GM21390 (cell line): ENCODE measurements around the gene PAQR7.
A peak's percentile ranks its signal among the peaks of the same experiment; 100 is the strongest.

ENCODE experiments used
- ATAC-seq: cut with Tn5 transposase; IDR thresholded peaks from one replicate; pipeline ENCODE4 v1.9.1; 2021; ENCODE audit not compliant: unreplicated experiment

PAQR7 gene

DNA sequence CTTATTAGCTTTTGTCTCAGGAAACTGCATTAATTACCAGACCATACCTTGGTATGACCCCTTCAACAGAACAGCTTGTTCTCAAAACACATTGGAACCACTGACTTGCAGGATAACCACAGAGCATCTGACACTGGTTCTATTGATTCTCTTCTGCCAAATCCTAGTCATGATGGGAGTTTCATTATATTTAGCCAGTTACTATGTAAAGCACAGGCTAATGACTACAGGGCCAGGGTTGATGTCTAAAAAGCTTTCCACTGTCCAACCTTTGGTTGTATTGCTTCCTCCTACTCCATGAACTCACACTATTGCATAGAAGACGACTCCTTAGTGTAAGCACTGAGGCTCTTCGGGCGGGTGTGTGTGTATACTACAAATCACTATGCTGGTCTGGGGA is 27.0 kb upstream of the PAQR7 start:
- ATAC-seq, result no peak

DNA sequence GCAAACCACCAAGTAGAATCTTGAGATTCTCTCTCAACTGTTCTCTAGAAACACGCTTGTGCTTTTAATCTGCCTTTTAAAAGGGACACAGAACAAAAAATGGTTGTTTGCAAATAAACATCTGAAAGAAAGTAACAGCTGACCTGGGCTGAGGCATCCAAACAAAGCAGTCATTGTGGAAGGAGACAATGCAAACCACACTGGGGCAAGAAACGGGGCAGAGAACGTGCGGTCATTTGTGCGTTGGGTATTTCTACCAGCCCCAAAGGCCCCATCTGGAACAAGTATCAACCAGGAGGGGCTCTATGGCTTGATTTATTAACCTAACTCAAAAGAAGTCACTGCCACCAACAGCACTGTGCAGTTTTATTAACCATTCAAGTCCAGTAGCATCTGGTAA is 24.7 kb upstream of the PAQR7 start:
- no peak for ATAC-seq

DNA sequence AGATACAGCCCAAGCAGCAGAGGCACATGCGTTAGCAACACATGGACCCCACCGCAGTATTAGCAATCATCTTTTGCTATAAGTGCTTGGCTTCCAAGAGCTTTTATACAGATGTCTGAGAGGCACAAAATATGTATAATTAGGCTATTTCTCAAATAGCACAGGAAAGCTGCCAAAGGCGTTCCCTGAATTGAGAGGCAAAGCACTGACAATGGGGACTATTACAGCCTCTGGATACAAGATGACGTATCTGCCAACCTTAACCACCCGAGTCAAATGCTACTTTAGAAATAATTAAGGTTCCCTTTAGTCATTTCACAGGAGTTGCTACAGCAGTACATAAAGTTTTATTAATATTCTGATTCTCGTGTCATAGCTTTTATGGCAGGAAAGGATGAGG is 24.3 kb upstream of the PAQR7 start:
- ATAC-seq, result no peak

DNA sequence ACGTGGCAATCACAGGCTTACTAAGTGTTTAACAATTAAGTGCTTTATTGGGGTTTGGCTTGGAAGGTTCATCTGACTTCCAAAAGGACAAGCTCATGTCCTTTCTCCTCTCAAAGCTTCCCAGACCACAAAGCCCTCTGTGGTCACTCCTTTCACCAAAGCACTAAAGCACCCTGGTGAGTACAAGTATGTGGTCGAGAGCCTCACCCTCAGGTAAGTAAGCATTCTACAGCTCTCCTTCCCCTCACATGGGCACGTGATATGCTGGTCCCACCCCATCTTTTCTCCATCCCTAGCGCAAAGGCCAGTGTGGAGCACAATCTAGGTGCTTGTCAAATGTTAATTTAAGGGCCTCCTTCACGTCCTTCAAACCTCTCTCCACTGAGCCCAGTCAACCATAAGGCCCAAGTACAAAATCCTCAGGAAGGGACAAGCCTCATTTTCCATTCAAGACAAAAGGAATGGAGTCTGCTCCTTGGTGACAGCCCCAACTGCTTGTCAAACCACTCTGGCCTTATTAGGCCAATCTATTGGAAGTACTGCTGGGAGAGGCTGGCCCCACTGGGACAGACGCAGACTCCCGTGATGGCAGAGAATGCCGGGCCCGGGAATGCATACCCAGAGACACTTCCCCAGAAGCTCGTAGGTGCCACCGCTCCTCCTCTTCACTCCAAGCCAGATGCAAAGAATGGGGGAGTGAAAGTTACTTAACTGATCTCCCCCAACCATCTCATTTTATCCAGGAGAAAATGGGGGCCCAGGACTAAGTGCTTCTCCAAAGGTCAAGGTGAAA is 22.9 kb upstream of the PAQR7 start:
- ATAC-seq, result no peak

DNA sequence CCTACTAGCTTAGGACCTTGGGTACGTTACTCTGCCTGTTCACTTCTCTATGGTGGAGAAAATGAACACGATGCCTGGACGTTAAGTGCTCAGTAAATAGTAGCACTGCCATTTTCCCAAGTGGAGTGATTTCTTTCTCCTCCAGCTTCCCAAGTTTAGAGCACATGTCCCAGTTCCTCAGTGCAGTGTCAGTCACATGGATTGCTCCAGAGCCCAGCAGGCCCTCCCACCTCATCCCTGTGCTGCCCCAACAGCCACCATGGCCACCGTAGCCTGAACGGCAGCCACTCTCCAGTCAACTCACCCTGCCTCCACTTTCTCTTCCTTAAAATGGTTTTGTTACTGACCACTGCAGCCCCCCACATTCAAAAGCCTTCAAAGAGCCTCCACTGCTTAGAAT is 22.2 kb upstream of the PAQR7 start:
- ATAC-seq, result no peak

DNA sequence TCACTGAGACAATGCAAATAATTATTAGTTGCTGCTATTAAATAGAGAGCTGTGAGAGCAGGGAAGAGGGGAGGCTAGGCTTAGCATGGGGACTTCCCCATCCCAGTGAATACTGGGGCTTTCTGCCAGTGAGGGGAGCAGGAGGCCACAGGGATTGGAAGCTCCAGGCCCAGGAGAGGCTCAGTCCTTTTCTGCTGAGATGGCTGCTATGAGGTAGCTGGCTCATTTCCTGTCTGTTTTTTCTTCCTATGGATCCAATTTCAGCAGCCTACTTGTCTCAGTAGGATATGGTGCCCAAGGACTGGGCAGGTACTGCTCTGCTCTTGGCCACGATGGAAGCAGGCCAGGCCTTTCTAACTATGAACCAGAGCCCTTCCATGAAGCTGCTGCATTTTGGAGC is 20.8 kb upstream of the PAQR7 start:
- no peak for ATAC-seq

DNA sequence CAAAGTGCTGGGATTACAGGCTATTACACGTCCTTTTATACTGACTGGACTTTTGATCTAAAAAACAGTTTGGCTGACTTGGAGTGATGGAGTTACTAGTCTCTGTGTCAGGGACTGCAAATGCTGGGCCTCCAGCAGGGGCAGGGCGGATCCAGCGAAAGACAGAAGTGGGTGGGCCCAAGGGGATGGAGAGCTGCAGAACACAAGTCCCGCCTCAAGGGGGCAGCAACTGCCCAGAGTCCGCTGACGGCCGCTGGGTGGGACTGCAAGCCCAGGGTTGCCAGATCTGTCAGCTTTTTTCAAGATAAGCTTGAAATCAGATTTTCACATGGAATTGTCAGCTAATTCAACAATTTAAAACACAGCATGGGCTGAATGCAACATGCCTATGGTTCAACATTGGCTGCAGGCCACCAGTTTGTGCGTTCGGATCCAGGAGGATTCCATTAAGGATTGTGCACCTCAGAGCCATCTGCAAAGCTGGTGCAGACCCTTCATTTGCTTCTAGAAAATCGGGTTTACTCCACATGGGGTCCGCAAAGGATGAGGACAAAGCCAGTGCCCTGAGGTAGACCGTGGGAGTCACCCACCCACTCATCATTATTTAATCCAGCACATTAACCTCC is 20.0 kb upstream of the PAQR7 start:
- ATAC-seq, result peak; percentile 71

DNA sequence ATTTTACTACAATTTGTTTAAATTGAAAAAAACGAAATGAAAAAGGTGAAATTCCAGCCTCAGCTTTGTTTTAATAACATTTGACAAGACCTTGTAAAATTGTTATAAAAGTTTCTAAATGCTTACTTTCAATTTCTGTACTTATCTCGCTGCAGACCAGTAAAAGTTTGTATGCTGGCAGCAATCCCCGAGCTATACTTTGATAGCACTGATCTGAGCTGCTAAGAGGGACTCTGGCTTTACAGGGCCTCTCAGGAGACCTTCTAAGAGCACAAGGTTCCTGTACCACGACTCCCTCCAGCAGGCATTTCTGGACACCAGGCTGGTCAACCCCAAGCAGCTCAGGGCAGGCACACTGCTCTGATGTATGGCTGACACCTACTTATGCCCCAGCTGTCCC is 17.6 kb upstream of the PAQR7 start:
- ATAC-seq, result no peak

DNA sequence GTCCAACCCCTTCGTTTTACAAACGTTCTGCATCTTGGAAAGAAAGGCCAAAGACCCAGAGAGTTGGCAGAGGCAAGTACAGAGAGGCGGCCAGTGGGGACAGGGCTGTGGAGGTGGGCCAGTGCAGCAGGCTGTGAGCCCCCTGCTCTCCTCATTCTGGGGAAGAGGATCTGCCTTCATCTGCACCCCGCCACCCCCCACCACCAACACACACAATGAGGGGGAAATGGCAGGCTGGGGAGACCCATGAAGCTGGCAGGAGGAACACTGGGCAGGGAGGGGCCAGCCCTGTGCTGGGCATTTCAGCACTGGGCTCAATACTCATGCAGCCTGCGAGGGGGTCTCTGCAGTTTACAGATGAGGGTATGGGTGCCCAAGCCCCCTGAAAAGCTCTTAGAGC is 16.1 kb upstream of the PAQR7 start:
- ATAC-seq, result no peak

DNA sequence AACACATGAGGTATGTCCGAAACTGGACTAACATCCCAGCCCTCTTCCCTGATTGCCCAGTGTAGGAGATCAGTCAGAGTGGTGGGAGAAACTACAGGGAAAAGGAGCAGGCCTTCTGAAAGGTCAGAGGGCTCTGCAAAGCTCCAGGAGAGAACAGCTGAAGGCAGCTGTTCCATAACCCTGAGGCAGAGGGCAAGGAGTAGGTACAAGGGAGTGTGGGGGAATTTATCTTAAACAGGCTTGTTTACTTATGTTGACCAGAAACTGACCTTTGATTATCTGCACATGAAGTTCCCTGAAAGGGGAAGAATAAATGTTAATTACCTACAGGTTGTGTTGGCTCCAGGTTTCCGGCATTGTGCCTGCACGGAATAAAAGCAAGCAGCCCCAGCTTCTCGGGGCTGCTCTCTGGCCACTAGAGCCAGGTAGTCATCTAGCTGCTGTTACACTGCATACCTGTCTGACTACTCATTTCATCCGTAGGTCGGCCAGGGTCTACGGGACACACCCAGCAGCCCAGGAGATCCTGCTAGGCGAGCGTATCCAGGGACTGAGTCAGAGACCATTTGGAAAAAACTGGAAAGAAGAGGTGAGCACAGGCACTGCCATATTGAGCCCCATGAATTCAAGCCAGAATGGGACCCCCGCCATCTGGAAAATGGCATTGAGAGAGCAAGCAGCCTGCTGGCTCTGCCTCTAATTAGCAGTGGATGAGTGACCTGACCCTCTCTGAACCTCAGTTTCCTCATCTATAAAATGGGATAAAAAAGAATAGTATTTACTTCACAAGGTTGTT is 14.9 kb upstream of the PAQR7 start:
- ATAC-seq, result no peak

DNA sequence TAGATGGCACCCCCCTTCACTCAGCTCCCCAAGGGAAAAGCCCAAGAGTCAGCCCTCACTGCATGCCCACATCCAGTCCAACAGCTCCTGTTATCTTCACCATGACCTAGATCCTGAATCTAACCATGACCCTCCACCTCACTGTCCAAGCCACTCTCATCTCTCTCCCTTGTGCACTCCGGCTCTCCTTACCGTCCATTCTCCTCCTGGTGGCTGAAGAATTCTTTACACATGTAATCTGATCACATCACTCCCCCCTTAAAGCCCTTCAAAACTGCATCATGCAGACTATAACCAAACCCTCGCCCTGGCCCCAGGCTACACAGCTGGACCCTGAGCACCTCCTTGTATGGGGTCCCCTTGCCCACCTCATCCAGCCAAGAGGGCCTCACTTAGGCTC is 14.0 kb upstream of the PAQR7 start:
- no peak for ATAC-seq

DNA sequence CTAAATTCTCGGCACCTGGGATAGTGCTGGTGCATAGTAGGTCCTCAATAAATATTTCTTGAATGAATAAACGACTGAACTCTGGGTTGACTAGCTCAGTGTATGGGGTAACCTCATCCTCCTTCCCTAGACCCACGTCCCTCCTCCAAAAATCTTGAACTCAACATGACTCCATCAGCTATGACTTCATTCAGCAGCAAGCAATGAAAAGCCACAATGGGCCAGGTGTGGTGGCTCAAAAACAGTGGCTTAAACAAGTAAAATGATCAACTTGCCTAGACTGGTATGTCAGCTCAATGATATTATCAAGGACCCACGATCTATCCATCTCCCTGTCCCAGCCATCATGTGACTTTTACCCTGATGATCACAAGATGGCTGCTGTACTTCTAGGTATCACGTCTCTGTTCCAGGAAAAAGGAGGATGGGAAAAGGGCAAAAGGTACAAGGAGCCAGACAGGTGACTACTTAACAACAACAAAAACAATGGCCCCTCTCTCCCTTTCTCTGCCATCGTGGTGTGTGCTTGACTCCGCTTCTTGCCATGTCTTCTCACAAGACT is 13.0 kb upstream of the PAQR7 start:
- no peak for ATAC-seq

DNA sequence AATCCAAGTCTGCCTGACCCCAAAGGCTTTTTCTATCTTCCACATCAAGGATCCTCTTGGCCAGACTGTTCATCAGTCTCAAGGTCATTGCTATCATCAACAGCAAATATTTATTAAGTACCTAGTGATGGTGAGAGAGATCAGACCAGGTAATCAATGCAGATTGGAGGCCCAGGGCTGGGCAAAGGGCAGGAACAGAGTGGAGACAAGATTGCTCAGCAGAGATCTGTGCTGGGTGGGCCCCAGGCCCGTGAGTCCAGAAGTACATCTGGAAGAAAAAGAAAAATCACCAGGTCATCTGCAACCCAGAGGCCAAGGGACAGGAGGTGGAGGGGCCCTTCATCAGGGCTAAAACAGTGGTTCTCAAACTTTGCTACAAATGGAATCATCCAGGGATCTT is 10.1 kb upstream of the PAQR7 start:
- ATAC-seq, result no peak

DNA sequence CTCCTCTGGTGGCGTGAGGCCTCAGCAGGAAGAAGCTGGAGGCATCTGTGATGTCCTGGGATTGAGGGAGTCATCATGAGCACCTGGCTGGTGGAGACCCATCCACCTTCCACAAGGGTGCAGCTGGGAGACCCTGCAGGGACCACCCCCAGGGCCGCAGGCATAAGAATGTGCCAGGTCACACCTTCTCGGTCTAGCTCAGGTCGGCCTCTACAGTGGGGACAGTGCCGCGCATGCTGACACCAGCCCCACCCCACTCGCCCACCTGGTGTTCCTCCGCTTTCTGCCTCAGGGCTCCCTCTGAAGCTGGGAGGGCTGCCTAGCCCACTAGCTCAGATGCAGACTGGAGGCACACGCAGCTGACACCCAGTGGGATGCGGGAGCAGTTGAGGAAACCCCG is 5.8 kb upstream of the PAQR7 start:
- no peak for ATAC-seq

DNA sequence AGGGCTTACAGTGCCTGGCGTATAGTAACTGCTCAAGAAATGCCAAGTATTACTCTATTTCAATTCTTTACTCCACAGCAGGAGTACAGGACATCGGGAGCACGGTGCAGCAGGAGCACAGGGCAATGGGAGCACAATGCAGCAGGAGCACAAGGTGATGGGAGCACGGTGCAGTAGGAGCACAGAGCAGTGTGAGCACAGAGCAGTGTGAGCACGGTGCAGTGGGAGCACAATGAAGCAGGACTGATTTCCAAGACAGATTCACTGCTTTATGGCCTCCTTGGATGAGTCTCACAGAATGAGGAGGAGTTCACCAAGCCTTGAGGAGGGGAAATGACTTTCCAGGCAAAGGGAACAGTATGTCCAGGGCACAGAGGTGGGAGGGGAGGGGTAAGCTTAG is 5.0 kb upstream of the PAQR7 start:
- no peak for ATAC-seq

DNA sequence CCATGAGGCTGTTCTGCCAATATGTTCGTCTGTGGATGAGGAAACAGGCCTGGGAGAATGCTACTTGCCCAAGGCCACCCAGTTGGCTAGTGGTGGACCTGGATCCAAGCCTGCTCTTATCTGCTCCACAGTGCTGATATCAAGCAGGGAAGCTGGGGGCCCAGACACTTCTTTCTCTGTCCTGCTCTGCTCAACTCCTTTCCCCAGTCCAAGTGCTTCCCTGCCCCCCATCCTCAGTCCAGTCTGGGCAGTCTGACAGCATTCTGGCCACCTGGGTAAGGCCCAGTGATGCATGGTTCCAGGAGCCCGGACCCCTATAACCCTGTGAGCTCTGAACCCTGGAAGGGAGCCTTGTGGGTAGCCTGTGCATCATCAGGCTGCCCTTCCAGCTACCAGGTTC is 4.2 kb upstream of the PAQR7 start:
- ATAC-seq, result no peak

DNA sequence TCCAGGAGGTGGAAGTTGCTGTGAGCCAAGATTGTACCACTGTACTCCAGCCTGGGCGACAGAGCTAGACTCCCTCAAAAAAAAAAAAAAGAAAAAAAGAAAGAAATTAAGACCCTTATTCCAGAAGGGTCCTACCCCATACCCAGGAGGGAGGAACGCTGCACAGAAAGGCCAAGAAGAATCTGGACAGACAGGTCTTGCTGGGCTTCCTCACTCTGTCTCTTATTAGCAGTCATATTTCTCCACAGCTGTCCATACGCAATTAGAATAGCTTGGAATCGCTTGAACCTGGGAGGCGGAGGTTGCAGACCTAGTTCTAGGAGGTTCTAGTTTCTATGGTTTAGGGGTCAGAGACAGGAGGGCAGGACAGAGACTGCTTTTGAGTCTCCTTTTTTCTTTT is 3.2 kb upstream of the PAQR7 start:
- no peak for ATAC-seq

DNA sequence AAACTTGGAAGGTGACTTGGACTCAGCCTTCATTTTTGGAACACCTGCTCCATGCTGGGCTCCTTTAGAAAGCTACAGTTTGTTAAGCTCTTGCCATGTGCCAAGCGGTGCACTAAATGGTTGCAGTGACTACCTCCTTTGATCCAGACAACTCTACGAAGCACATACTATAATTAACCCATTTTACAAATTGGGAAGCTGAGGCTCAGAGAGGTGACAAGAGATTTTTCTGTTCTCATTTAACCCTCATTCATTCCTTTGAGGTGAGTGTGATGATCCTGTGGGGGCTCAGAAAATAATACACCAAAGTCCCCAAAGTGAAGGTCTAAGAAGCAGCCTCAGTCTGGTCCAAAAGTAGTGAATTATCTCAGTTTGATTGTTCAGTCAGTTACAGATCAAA is 1.6 kb upstream of the PAQR7 start:
- ATAC-seq, result no peak

DNA sequence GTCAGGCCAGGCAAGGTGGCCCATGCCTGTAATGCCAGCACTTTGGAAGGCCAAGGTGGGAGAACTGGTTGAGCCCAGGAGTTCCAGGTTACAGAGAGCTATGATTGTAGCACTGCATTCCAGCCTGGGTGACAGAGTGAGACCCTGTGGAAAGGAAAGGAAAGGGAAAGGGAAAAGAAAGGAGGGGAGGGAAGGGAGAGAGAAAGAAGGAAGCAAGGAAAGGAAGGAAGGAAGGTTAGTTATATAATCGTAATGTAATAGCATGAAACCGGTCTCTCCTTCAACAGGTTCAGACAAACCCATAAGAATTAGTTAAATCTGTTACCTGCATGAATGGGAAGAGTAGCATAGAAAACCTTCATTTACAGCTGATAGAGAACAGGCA is 1.2 kb upstream of the PAQR7 start:
- ATAC-seq, result no peak

DNA sequence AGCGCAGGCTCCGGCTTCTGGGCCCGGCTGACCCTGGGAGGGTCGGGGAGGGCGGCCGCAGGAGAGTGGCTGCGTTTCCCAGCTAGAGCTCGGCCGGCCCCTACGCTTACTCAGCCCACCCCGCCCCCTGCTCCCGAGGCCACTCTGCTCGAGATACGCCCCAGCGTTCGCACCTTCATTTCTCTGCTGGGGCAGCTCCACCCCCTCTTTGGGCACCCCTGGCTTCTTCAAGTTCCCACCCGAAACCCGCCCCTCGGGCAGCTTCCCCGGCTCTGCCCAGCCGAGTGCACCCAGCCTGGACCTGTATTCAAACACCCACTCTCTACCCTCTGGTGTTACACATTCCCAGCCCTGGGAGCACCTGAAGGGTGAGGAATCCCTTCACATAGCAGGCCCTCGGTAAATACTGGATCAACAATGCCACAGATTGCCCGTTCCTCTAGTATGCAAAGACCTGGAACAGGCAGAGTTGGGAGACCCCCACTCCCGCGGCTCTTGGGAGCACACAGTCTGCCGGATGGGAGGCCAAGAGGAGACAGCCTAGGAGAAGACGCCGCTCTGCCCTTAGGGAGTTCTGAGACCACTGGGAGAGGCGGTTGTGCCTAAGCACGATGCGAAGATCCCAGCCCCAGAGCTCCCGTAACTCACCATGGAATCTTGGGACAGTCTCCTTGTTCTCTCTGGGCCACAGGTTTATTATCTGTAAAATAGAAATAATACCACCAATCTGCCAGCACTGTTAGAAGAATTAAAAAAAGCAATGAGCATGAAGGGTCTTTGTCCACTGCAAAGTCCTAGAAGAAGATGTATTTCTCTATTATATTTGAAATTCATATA is 566 bp upstream of the PAQR7 start:
- no peak for ATAC-seq

DNA sequence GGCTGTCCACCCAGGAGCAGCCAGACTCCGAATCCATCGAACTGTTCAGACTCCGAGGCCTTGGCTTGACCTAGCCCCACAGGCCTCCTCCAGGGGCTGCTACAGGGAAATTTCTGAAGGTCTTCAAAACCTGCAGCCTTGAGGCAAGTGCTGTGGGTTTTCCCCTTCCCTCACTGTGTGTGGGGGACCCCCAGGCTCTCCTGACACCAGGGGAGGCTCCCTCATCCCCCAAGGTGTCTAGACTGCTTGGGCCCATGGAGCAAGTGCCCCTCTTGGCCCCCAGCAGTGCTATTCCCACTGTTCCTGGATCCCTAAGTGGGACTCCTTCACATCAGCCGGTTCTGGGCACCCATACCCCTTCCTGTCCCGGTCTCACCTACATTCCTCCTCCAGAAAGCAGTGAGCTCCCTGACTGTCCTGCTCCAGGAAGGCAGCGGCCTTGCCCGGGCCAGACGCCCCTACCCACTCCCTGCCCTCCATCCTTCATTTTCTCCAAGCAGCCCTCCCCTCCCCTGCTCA is 814 bp downstream of the PAQR7 start:
- no peak for ATAC-seq
